Bronchial epithelial cell (primary cell): ENCODE data around the gene CFAP20DC. TPM values are rescaled to one million over a fixed set of nuclear protein-coding genes. Genes with fewer than 3 reads are reported as not detected.

Source experiments
- DNase-seq: peaks from one replicate; pipeline ENCODE4 v3.0.0-alpha.2; 2010; ENCODE audit warnings: low read depth
- FAIRE-seq: peaks from 2 replicates; lab custom pipeline; 2011; peaks lifted over from hg19 to GRCh38; lab: Jason Lieb, UNC
- H3K27me3 ChIP-seq: 2 replicates; pipeline ENCODE4 v1.5.1; 2011; ENCODE audit warnings: low read length; ENCODE audit not compliant: control insufficient read depth, insufficient read depth
- H3K36me3 ChIP-seq: 2 replicates; pipeline ENCODE4 v1.5.1; 2011; ENCODE audit warnings: low read length; ENCODE audit not compliant: control insufficient read depth, insufficient read depth
- H3K4me3 ChIP-seq: 2 replicates; pipeline ENCODE4 v1.5.1; 2011; ENCODE audit warnings: mild to moderate bottlenecking, low read depth, low read length, control low read depth
- CTCF ChIP-seq: IDR thresholded peaks from 2 replicates; pipeline ENCODE4 v1.5.1; 2011; ENCODE audit warnings: mild to moderate bottlenecking, moderate library complexity, low read length, control low read depth, inconsistent platforms; ENCODE audit not compliant: insufficient read depth, severe bottlenecking
- total RNA-seq: library from RNA; depleted of rRNA; stranded (reverse); fragments of >200 nt; gene quantifications from 2 replicates; pipeline ENCODE4 v1.2.1, GENCODE V29; 2014

The CFAP20DC gene
- total RNA-seq, 1 donor from 2014 or later, result 6.8 TPM

- peak; percentile 68 for DNase-seq
- Histone ChIP-seq H3K4me3 (no peak overlapping the region), H3K36me3 (no peaks in the 10 kb centered on the region), H3K27me3 (no peaks in the 10 kb centered on the region)
- no peak for FAIRE-seq
- TF ChIP-seq CTCF, result no peak
These were observed 34.8 kb upstream of the CFAP20DC start for GRCh38 chr3:59084583-59084982.

GRCh38 chr3:59082106-59082505 lies 32.3 kb upstream of the CFAP20DC start:
- H3K27me3 ChIP-seq, result no peaks in the 10 kb centered on the region
- H3K36me3 ChIP-seq, result no peaks in the 10 kb centered on the region
- FAIRE-seq (no peak), DNase-seq (no peak)
- TF ChIP-seq CTCF, result no peak
- no peak overlapping the region for H3K4me3 ChIP-seq

GRCh38 chr3:59081071-59081470 lies 31.2 kb upstream of the CFAP20DC start:
- no peaks in the 10 kb centered on the region for H3K27me3 ChIP-seq
- FAIRE-seq (no peak), DNase-seq (peak; percentile 42)
- H3K4me3 ChIP-seq, result no peak overlapping the region
- no peaks in the 10 kb centered on the region for H3K36me3 ChIP-seq
- no peak for TF ChIP-seq CTCF

- FAIRE-seq (no peak), DNase-seq (no peak)
- H3K36me3 ChIP-seq, result no peaks in the 10 kb centered on the region
- no peak for TF ChIP-seq CTCF
- no peaks in the 10 kb centered on the region for H3K27me3 ChIP-seq
- H3K4me3 ChIP-seq, result no peak overlapping the region
These were observed 30.1 kb upstream of the CFAP20DC start for GRCh38 chr3:59079962-59080361.

- no peak for TF ChIP-seq CTCF
- Histone ChIP-seq H3K27me3 (no peaks in the 10 kb centered on the region), H3K4me3 (no peak overlapping the region), H3K36me3 (no peaks in the 10 kb centered on the region)
- FAIRE-seq (no peak), DNase-seq (no peak)
These were observed 24.9 kb upstream of the CFAP20DC start for GRCh38 chr3:59074764-59075163.

- Histone ChIP-seq H3K27me3 (no peaks in the 10 kb centered on the region), H3K36me3 (no peaks in the 10 kb centered on the region), H3K4me3 (no peak overlapping the region)
- DNase-seq, result no peak
- TF ChIP-seq CTCF, result no peak
- FAIRE-seq, result no peak
These were observed 22.9 kb upstream of the CFAP20DC start for GRCh38 chr3:59072681-59073080.
